ENCODE measurements around the gene CLDN11. TPM values are rescaled to one million over a fixed set of nuclear protein-coding genes. Genes with fewer than 3 reads are reported as not detected.

CLDN11 gene
- total RNA-seq, 2 experiments from 2014 or later: not detected

- ATAC-seq (no peak), DNase-seq (no peak)
- intact Hi-C loops (cut with DNase I, micrococcal nuclease): no loop called here
- Mint-ChIP-seq H3K9me3 (ENCODE audit: low read depth) (no peaks in the 10 kb centered on the region), H3K36me3 (ENCODE audit: low read depth) (no peaks in the 10 kb centered on the region), H3K4me1 (no peaks in the 10 kb centered on the region), H3K4me3 (no peak overlapping the region), H3K27ac (no peak overlapping the region), H3K27me3 (no peaks in the 10 kb centered on the region)
- POLR2A ChIA-PET: no interaction called here
- CTCF ChIA-PET: no interaction called here
Measured at GRCh38 chr3:170448584-170448983, 29.9 kb downstream of the CLDN11 start.

GRCh38 chr3:170450039-170450438 is 31.4 kb downstream of the CLDN11 start:
- POLR2A ChIA-PET: interaction anchor here (0.6 kb wide), 1 partner anchor 147 kb away, joined by 3 read pairs; no protein-coding TSS in a partner anchor
- Mint-ChIP-seq H3K4me3 (no peak overlapping the region), H3K9me3 (ENCODE audit: low read depth) (no peaks in the 10 kb centered on the region), H3K27me3 (no peaks in the 10 kb centered on the region), H3K27ac (no peak overlapping the region), H3K4me1 (no peaks in the 10 kb centered on the region), H3K36me3 (ENCODE audit: low read depth) (no peaks in the 10 kb centered on the region)
- DNase-seq (no peak), ATAC-seq (no peak)
- intact Hi-C loops (cut with DNase I, micrococcal nuclease): no loop called here
- CTCF ChIA-PET: no interaction called here

GRCh38 chr3:170454509-170454908 is 35.8 kb downstream of the CLDN11 start:
- Mint-ChIP-seq H3K27me3 (no peaks in the 10 kb centered on the region), H3K4me1 (no peaks in the 10 kb centered on the region), H3K9me3 (ENCODE audit: low read depth) (no peaks in the 10 kb centered on the region), H3K36me3 (ENCODE audit: low read depth) (no peaks in the 10 kb centered on the region), H3K27ac (no peak overlapping the region), H3K4me3 (no peak overlapping the region)
- ChIA-PET CTCF (no interaction called here), POLR2A (no interaction called here)
- DNase-seq: no peak
- no peak for ATAC-seq
- intact Hi-C loops (cut with DNase I, micrococcal nuclease): no loop called here

DNA sequence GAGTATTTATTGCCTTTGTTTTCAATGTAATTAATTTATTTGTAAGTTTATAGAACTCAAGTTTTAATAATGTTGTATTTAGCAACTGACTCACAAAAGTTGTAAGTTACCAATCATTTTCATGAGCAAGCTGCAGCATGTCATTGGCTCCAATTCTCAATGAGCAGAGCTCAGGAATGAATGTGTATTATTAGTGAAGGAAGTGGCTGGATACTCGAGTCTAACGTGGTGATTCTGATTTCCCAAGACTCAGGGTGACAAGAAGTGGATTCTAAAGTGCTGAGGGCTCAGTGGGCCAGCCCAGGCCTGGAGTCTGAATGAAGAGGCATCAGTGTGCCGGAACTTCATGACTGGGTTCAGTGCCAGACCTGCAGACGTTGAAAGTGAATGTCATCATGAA is 39.6 kb downstream of the CLDN11 start:
- no peaks in the 10 kb centered on the region for H3K9me3 Mint-ChIP-seq (ENCODE audit: low read depth)
- CTCF ChIA-PET: no interaction called here
- H3K27me3 Mint-ChIP-seq: peaks cover 11% of the 10 kb centered on the region
- H3K4me1 Mint-ChIP-seq: no peaks in the 10 kb centered on the region
- no peak overlapping the region for H3K27ac Mint-ChIP-seq
- ATAC-seq (no peak), DNase-seq (no peak)
- intact Hi-C loops (cut with DNase I, micrococcal nuclease): no loop called here
- H3K36me3 Mint-ChIP-seq (ENCODE audit: low read depth): no peaks in the 10 kb centered on the region
- POLR2A ChIA-PET: no interaction called here
- H3K4me3 Mint-ChIP-seq: no peak overlapping the region

GRCh38 chr3:170463011-170463410 is 44.3 kb downstream of the CLDN11 start:
- no peak for ATAC-seq
- Mint-ChIP-seq H3K4me3 (no peak overlapping the region), H3K36me3 (ENCODE audit: low read depth) (no peaks in the 10 kb centered on the region), H3K27ac (no peak overlapping the region), H3K9me3 (ENCODE audit: low read depth) (no peaks in the 10 kb centered on the region), H3K27me3 (peaks cover 14% of the 10 kb centered on the region), H3K4me1 (no peaks in the 10 kb centered on the region)
- DNase-seq: no peak
- CTCF ChIA-PET: no interaction called here
- intact Hi-C loops (cut with DNase I, micrococcal nuclease): no loop called here
- POLR2A ChIA-PET: interaction anchor here (0.5 kb wide), 1 partner anchor 55 kb away, joined by 5 read pairs; no protein-coding TSS in a partner anchor

GRCh38 chr3:170465955-170466354 is 47.3 kb downstream of the CLDN11 start:
- Mint-ChIP-seq H3K4me1 (peaks cover 3% of the 10 kb centered on the region), H3K36me3 (ENCODE audit: low read depth) (no peaks in the 10 kb centered on the region), H3K27ac (no peak overlapping the region), H3K4me3 (no peak overlapping the region), H3K27me3 (peaks cover 17% of the 10 kb centered on the region), H3K9me3 (ENCODE audit: low read depth) (no peaks in the 10 kb centered on the region)
- no peak for ATAC-seq
- CTCF ChIA-PET: interaction anchor here (0.7 to 1.0 kb wide), 2 partner anchors 14 to 19 kb away, joined by 3 read pairs; no protein-coding TSS in a partner anchor
- intact Hi-C loops (cut with DNase I, micrococcal nuclease): no loop called here
- POLR2A ChIA-PET: no interaction called here
- no peak for DNase-seq

DNA sequence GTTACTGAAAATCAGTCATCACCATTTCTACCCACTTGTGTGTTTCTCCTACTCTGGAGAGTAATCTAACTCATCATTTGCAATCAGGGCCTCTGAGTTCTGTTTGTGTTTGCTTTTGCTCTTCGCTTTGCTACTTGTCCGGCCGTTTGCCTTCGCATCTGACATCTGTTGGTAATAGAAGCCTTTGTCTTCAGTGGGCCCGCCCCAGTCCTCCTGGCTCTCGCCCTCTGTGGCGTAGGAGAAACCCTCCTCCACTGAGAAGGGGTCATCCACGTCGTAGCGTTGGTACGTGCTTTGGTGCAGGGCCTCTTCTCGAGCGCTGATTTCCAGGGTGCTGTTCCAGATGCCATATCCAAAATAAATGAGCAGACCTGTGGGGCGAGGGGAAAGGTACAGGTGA is 48.3 kb downstream of the CLDN11 start:
- no peak overlapping the region for H3K4me3 Mint-ChIP-seq
- ATAC-seq (no peak), DNase-seq (no peak)
- intact Hi-C loops (cut with DNase I, micrococcal nuclease): no loop called here
- H3K36me3 Mint-ChIP-seq (ENCODE audit: low read depth): no peaks in the 10 kb centered on the region
- ChIA-PET POLR2A (no interaction called here), CTCF (interaction anchor here (1.0 kb wide), 1 partner anchor 15 kb away, joined by 3 read pairs; no protein-coding TSS in a partner anchor)
- peaks cover 3% of the 10 kb centered on the region for H3K4me1 Mint-ChIP-seq
- peaks cover 19% of the 10 kb centered on the region for H3K27me3 Mint-ChIP-seq
- H3K27ac Mint-ChIP-seq: no peak overlapping the region
- no peaks in the 10 kb centered on the region for H3K9me3 Mint-ChIP-seq (ENCODE audit: low read depth)

- peaks cover 18% of the 10 kb centered on the region for H3K27me3 Mint-ChIP-seq
- peaks cover 3% of the 10 kb centered on the region for H3K4me1 Mint-ChIP-seq
- no peak for ATAC-seq
- intact Hi-C loops (cut with DNase I, micrococcal nuclease): no loop called here
- no peaks in the 10 kb centered on the region for H3K9me3 Mint-ChIP-seq (ENCODE audit: low read depth)
- DNase-seq: no peak
- CTCF ChIA-PET: interaction anchor here (0.6 kb wide), 1 partner anchor 1751 kb away, joined by 3 read pairs; no protein-coding TSS in a partner anchor
- H3K27ac Mint-ChIP-seq: no peak overlapping the region
- no peak overlapping the region for H3K4me3 Mint-ChIP-seq
- H3K36me3 Mint-ChIP-seq (ENCODE audit: low read depth): no peaks in the 10 kb centered on the region
- POLR2A ChIA-PET: no interaction called here
Measured at GRCh38 chr3:170467571-170468147, 49.0 kb downstream of the CLDN11 start.

GRCh38 chr3:170469151-170470062 is 50.7 kb downstream of the CLDN11 start:
- DNase-seq (no peak), ATAC-seq (peak; percentile 58)
- no peaks in the 10 kb centered on the region for H3K9me3 Mint-ChIP-seq (ENCODE audit: low read depth)
- ChIA-PET CTCF (interaction anchor here (1.1 kb wide), 1 partner anchor 380 kb away, joined by 3 read pairs; no protein-coding TSS in a partner anchor), POLR2A (no interaction called here)
- intact Hi-C loops (cut with DNase I, micrococcal nuclease): no loop called here
- peaks cover 16% of the 10 kb centered on the region for H3K27me3 Mint-ChIP-seq
- no peaks in the 10 kb centered on the region for H3K36me3 Mint-ChIP-seq (ENCODE audit: low read depth)
- H3K4me1 Mint-ChIP-seq: peaks cover 3% of the 10 kb centered on the region
- no peak overlapping the region for H3K4me3 Mint-ChIP-seq
- no peak overlapping the region for H3K27ac Mint-ChIP-seq

DNA sequence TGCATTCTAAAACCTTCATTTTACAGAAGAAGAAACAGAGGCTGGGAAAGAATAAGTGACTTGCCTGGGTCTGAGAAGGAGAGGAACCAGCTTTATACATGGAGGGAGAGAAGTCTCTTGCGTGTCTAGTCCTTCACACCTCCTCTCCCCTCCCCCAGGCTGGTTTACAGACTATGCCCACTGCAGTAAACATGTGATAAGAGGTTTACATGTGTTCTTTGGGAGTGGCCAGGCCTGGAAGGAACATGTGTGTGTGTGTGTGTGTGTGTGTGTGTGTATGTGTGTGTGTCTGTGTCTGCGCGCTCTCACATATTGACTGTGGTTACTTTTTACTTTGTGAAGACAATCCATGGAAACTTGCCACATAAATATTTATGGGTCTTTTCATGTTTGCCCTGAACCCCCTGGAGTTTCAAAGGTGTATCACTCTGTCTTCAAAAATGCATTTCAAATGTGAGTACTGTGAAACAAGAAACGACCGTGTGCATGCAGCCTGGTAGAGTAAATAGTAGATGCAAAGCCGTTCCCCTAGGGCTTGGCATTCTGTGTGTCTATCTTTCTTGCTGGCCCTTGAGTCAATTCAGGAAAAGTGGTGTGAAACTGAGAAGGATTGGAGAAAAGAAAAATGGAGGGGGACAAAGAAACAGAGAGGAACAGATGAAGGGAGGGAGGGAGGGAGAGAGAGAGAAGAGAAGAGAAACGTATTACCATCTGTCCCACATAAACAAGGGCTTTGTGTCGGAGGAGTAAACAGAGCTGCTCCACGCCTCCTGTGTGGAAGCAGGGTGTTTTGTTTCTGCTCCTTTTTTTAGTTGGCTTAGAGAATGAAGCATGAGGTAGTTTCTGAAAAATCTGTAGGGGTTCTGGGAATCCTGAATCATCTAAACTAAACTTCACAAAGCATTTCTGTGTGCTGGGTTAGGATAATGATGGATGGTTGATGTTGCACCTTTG is 51.7 kb downstream of the CLDN11 start:
- Mint-ChIP-seq H3K27me3 (peaks cover 18% of the 10 kb centered on the region), H3K27ac (no peak overlapping the region), H3K4me1 (peaks cover 3% of the 10 kb centered on the region), H3K36me3 (ENCODE audit: low read depth) (no peaks in the 10 kb centered on the region), H3K4me3 (no peak overlapping the region), H3K9me3 (ENCODE audit: low read depth) (no peaks in the 10 kb centered on the region)
- CTCF ChIA-PET: no interaction called here
- POLR2A ChIA-PET: no interaction called here
- intact Hi-C loops (cut with DNase I, micrococcal nuclease): no loop called here
- peak; percentile 7 for DNase-seq
- no peak for ATAC-seq

DNA sequence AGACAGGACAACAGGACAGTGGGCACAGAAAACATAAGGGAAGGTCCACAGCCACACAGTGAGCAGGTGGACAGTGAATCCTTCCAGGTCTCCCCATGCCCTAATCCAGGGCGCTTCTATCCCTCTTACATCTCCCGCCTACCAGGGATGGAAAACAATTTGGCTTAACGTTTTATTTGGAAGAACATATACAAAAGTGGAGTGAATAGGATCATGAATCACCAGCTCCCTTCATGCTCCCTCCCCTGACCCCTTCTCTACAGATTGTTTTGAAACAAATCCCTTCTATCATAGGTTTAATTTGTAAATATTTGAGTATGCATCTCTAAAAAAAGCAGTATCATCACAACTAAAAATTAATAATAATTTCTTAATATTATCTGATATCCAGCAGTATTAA is 52.5 kb downstream of the CLDN11 start:
- Mint-ChIP-seq H3K36me3 (ENCODE audit: low read depth) (no peaks in the 10 kb centered on the region), H3K27me3 (peaks cover 18% of the 10 kb centered on the region), H3K27ac (no peak overlapping the region), H3K4me1 (peaks cover 3% of the 10 kb centered on the region), H3K9me3 (ENCODE audit: low read depth) (no peaks in the 10 kb centered on the region), H3K4me3 (no peak overlapping the region)
- ChIA-PET POLR2A (no interaction called here), CTCF (no interaction called here)
- ATAC-seq: no peak
- intact Hi-C loops (cut with DNase I, micrococcal nuclease): no loop called here
- DNase-seq: no peak
